HG03342 (cell line): ENCODE results near the gene FN3KRP.
A peak's percentile ranks its signal among the peaks of the same experiment; 100 is the strongest.

Experiments
- ATAC-seq: cut with Tn5 transposase; IDR thresholded peaks from one replicate; pipeline ENCODE4 v1.9.1; 2021; ENCODE audit warnings: mild to moderate bottlenecking, moderate library complexity; ENCODE audit not compliant: unreplicated experiment

FN3KRP gene

DNA sequence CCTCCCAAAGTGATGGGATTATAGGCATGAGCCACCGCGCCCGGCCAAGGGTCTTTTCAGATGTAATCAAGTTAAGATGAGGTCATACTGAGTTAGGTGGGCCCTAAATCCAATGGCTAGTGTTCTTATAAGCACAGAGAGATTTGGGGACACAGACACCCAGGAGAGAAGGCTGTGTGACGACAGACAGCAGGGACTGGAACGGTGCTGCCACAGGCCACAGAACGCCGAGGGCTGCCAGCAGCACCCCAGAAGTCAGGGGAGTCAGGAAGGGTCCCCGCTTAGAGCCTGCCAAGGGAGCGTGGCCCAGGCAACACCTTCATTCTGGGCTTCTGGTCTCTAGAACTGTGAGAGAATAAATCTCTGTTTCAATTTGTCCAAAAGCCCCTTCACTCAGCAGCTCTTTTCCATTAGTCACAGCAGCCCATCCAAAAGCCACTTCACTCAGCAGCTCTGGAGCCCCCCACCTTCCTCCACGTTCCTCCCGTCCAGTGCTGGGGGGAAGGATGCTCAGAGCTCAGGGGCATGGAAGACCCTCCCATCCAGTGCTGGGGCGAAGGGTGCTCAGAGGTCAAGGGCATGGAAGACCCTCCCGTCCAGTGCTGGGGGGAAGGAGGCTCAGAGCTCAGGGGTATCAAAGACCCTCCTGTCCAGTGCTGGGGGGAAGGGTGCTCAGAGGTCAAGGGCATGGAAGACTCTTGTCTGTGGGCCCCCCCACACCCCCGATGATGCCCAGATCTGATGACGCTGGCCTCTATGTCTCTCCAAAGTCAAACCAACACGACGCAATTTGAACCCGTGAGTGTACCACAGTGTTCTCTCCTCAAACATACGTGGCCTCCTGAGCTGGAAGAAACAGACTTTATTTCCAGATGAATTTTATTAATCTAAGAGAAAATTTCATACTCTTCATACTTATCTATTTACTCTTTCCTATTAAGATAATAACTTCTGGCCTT lies 29.9 kb upstream of the FN3KRP start:
- no peak for ATAC-seq

DNA sequence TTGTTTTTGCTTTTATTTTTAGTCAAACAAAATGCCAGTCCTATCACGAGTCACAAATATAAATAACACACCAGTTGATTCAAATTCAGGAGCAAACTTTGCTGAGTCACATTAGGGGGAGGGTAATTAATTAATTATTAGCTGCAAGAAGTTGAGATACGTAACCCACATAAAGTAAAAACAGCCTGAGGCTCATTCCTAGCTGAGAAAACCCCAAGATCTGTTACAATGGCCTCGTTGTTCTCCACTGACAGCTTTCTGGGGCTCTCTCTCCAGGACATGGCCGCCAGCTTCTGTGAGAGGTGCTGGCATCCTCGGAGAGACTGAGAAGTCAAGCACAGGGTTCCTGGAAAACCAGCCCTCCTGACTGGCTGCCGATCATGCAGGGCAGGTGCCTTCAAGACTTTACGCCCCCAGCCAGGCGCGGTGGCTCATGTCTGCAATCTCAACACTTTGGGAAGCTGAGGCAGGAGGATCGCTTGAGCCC lies 29.1 kb upstream of the FN3KRP start:
- ATAC-seq, result no peak

DNA sequence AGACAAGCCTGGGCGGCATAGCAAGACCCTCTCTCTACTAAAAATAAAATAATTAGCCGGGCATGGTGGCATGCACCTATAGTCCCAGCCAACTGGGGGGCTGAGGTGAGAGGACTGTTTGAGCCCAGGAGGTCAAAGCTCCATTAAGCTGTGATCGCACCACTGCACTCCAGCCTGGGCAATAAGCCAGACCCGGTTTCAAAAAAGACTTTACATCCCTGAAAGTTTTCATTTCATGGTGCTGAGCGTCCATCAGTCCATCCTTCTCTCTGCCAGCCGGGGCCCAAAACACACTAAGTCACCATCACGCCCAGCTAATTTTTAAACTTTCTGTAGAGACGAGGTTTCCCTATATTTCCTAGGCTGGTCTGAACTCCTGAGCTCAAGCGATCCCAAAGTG lies 28.6 kb upstream of the FN3KRP start:
- no peak for ATAC-seq

DNA sequence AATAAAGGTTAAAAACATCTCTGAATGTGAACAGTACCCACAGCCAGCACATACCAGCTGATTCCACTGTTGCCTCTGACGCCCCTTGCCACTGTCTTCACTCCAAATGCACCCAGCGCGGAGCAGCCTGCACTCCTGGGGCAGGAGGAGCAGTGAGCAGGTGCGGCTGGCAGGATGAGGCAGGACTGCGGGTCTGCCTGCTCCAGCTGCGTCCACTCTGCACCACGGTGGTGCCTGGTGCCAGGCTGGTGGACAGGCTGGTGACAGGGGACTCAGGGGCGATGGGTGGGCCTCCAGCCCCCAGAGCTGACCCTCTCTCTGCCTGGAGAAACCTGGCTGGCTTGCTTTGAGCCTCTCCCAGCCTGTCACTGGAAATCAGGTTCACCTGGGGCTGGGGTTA lies 27.4 kb upstream of the FN3KRP start:
- no peak for ATAC-seq

DNA sequence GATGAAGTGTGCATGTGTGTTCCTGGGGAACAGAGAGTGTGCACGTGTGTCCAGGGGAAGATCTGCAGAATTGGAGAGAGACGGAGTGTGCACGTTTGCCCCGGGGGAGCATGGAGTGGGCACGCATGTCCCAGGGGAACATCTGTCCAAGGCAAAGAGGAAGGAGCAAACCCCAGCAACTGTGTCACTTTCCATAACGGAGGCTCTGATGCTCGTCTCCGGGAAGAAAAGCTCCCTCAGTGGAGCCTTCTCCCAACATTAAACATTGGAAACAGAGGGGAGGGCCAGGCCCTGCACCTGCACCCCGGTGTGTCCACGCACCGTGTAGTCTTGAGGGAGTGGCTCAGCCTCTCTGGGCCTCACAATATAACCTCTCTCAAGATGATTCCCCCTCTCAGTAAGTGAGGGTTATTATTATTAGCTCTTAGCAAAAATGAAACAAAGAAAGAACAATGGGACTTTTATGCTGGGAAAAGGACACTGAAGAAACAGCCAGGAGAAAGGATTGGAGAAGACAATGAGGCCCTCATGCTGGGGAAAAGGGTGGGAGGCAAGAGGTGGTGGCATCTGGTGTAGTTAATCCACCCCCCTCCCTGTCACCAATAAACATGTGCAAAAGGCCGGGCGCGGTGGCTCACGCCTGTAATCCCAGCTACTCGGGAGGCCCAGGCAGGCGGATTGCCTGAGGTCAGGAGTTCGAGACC lies 25.6 kb upstream of the FN3KRP start:
- ATAC-seq, result no peak

DNA sequence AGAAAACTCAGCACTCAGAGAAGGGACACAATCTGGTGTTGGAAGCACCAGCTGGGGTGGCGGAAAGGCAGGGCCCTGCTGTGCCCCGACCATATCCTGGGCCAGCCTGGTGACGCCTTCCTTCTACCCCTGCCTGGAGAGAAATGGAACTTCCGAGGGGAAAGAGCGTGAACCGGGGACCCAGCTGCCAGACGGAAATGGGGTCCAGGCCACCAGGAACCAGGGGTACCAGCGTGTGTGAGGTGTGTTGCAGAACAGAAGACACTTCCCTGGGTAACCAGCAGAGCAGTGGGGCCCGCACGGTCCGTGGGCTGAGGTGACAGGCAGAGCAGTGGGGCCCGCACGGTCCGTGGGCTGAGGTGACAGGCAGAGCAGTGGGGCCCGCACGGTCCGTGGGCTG lies 24.8 kb upstream of the FN3KRP start:
- ATAC-seq, result no peak

DNA sequence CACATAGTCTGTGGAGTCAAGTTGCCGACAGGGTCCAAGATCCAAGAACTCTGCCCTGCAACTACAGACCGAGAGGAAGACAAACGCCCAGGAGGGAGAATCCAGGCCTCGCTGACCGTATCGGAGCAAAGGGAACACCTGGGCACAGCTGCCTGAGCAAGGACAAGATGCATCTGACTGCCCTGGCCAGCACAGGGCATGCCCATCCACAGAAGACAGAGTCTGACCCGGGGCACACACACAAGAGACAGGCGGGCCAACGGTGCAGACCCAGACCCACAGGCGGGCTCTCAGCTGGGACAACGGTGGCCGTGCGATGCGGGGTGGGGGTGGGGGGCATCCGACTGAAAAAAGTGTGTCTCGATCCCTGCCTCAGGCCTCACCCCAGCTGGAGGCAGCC lies 24.2 kb upstream of the FN3KRP start:
- ATAC-seq, result no peak

DNA sequence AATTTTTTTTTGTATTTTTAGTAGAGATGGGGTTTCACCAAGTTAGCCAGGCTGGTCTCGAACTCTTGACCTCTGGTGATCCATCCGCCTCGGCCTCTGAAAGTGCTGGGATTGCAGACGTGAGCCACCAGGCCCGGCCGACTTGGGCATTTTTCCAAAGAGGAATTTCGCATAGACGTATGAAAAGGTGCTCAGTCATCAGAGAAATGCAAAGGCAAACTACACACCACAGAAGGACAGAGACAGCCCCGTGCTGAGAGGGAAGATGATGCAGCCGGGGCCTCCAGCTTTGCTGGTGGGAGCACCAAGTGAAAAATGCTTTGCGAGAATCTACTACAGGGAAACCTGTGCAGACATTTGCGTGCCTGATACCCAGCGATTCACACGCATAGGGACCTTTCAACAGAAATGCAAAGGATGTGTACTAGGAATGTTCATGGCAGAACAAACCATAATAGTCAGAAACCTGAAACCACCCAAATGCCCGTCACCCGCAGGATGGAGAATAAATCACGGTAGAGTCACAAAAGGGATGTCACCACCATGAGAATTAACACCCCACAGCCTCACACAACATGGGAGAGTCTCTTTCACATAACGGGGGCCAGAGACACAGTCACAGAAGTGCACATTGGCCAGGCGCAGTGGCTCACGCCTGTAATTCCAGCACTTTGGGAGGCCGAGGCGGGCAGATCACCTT lies 23.2 kb upstream of the FN3KRP start:
- ATAC-seq, result no peak

DNA sequence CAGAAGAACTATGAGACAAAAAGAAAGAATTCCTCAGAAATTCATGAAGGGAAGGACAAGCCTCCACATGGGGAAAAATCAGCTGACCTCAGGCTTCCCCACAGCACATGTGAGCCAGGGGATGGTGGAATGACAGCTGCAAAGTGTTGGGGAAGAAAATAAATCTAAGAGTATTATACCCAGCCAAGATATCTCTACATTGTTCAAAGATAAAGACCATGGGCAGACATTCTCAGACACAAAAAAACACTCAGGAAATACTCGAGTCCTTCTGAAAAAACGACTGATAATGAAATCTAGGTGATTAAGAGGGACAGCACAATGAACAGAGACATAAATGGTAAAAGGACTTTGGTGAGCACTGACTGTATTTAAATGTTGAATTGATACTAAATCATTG lies 21.9 kb upstream of the FN3KRP start:
- ATAC-seq, result no peak

DNA sequence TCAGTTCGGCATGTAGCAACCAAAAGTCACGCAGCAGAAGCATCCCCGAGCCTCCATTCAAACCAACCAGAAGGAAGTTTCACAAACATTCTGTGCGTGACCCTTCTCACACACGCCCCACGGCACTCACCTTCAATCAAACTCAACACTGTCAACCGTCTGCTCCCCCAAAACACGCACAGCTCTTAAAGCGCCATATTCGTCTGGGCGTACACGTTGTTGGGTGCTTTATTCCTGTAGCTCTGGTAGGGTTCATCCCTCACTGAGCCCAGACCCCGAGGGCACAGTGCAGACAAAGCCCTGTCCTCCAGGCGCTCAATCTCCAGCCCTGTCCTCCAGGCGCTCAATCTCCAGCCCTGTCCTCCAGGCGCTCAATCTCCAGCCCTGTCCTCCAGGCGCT lies 20.2 kb upstream of the FN3KRP start:
- ATAC-seq, result no peak

DNA sequence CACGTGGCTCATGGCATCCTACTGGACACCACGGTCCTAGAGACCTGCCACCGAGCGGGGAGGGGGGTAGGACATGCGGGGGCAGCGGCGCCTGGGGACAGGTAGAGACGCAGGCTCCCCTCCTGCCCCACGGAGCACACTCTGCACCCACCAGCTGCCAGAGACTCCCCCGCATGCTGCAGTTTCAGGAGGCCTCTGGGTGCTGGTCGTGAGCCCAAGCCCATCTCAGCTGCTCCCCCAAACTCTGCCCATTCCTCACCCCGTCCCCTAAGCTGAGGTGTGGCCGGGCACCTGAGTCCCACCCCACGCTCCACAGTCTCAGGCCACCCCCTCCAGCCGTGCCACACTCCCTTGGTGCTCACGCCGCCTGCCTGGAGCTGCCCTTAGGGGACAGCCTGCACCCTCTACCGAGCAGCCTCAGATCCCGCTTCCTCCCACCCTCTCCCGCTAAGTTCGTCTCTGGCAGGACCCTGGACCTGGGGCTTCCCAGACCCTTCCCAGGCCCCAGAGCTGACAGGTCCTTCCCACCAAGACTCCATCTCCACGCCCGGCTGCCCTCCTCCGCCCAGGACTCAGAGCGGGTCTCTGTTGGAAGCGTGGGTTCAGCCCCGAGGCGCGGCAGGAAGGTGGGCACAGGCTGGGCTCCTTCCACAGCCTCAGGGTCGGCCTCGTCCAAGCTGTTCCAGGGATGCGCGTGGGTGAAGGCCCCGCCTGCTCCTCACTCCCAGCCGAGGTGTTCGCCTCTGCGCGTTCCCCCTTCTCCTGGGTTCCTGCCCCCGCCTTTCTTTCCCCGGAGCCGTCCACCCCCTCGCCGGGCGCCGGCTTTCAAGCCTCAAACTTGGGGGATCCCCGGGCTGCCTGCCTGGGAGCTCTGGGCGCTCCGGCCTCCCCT lies 19.3 kb upstream of the FN3KRP start:
- no peak for ATAC-seq

DNA sequence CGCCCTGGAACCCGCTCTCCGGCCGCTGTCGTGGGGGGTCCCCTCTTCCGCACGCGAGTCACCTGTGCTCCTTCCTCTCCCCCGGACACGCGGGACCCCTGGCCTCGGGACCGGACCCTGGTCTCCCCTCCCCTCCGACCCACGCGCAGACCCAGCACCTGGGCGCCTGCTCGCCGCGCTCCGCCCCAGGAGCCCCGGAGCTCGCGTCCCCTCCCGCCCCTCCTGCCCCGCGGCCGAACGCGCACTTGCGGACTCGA lies 18.8 kb upstream of the FN3KRP start:
- ATAC-seq, result no peak

DNA sequence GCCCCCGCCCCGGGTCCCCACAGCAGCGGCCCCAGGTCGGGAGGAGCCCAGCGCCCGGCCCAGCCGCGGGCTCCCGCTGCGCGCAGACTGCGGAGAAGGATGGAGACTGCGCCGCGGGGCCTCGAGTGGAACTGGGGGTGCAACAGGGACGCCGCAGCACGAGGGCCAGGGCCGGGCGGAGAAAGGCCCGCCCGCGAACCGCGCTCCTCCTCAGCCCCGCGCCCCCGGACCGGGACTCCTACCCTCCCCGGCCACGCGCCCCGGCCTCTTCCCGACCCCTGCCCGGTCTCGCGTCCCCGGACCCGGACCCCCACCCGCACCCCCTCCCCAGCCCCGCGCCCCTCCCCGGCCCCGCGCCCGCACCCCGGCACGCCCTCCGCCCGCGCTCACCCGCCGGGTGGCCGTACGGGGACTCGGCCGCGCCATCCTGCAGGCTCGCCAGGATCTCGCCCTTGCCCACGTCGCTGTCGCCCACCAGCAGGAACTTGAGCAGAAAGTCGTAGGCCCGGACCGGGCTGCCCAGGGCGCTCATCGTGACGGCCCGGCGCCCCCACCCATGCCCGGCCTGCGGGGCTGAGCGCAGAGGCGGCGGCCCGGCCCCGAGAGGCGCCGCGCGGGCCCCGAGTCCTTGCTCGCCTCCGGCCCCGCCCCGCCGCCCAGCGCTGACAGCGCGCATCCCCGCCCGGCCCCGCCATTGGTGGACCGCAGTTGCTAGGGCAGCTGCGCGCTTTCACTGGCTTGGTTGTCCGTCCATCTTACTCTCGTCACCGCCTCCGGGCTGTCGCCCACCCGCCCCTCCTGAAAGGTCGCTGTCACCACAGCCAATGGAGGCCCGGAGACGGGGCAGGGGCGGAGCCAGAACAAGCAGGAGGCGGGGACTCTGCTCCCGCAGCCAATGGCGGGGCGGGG lies 18.2 kb upstream of the FN3KRP start, which contains the start of gene RAB40B:
Gene RAB40B, minus strand, starts transcription at position 634 of the 909 bp plus-strand sequence. Its CDS starts 102 bp downstream, at position 532.
- ATAC-seq, result peak; percentile 93

DNA sequence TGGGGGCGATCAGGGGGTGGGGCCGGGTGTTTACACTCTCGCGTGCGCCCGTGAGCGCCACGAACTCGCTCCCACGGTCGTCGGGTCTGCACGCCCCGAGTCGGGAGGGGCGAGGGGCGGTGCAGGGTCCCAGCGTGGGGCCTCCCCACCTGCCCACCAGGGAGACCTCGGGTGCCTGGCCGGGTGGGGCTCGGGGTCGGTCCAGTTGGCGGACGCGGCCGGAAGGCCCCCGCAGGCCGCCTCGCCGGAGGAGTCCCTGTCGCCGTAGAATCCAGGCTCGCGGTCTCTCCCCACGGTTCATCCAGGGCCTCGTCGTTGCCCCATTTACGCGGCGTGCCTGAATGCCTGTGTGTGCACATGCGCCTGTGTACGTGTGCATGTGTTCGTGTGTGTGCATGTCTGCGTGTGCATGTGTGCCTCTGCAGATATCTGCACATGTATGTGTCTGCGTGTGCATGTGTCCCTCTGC lies 17.5 kb upstream of the FN3KRP start:
- ATAC-seq, result no peak

DNA sequence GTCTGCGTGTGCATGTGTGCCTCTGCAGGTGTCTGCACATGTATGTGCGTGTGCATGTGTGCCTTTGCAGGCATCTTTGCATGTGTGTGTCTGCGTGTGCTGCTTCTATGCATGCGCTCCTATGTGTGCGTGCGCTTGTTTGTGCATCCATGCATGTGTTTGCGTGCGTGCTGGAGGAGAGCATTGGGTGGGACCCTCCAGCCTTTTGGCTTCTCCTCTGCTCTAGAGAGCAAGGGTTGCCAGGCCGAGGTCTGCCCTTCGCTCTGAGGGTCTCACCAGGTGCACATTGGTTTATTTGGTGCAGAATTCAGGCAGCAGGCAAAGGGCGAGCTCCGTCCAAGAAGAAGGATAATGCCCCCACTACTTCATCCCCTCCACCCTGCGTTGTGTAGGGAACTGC lies 17.0 kb upstream of the FN3KRP start:
- no peak for ATAC-seq

DNA sequence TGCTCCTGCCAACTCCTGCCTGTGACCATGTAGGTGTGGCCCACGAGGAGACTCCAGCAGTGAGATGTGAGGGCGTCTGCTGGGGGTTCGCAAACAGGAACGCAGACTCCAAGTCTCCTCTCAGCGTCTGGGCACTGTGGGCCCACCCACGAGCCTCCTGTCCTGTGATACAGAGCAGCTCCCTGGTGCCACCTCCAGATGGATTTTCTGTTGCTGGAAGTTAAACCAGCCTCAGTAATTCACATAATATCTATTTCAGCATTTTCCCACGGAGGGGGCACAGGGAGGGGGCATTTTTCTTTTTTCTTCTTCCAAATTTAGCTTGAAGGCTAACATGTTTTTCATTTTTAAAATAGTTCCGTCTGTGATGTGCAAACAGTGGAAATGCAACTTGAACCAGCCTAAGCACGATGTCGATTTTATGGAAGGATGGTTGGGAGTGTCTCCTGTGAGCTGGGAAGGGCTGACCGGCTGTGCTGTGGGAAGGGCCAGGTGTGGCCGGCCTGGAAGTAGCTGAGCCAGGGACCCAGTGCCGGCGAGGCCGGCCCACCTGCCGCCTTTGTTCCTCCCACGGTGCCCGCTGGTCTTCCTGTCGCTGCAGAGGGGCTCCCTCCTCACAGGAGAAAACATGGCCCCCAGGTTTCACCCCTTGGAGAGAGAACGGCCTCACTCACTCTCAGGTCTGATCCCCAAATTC lies 14.1 kb upstream of the FN3KRP start:
- no peak for ATAC-seq

DNA sequence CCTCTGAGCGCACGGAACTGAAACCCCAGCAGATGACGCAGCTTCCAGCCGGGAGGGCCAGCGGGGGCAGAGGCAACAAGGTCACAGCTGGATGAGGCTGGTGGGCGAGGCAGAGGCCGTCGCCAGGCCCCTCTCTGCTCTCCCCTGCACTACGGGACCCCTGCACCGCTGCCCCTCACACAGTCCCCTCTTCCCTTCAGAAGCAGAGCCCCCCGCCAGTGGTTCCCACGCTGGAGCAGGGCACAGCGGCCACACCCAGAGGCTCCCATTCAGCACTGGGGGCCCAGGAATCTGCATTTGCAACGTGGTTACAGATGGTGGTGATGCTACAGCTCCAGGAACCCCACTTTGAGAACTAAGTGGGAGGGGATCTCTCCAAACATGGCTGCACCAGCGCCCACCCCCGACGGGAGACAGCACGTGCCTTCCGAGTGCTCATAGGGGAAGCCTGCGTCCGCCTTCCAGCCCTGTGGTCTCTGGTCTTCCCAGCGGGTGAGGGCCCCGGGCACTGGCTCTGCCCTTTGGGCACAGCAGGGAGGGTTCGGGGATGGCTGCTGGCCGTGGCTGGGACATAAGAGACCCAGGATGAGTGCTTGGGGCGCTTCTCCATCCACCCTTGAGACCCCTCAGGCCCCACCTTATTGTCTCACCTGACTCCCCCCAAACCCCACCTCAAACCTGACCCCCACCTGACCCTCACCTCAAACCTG lies 13.3 kb upstream of the FN3KRP start:
- ATAC-seq, result no peak
